ENCODE measurements around the gene TSKU.
"Not testable (repeated sequence)": the region's sequence is repeated elsewhere in the genome, so short reads cannot be mapped to it uniquely, and the experiment has no call there.

Gene TSKU

DNA sequence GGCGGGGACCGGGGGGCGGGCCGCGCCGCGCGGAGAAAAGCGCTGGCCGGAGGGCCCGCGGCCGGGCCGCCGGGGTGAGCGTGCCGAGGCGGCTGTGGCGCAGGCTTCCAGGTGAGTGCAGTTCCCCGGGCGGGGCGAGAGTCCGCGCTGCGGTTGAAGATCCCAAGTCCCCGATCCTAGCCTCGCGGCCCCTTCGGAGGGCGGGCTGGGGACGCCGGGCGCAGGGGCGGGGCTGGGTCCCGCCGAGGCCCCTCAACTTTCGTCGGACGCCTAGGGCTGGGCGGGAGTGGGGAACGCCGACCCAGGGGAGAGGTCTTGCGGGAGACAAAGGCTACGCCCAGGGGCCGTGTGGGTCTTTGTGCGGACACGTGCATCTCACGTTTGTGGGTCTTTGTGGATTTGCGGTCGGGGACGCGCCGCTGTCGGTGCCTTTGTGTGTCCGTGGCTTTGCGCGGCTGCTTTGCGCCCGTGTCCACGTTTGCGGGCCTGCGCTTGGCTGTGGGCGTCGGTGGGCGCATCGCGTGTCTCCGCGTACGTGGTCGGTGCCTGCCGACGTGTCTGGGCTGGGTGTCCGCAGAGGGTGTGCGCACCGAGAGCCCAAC lies at the start of gene TSKU:
Gene TSKU, plus strand, starts transcription at position 63 of the 602 bp plus-strand sequence. CDS start 12,261 bp downstream, outside the sequence.
- DNase-seq (ENCODE audit: low spot score): no peak

DNA sequence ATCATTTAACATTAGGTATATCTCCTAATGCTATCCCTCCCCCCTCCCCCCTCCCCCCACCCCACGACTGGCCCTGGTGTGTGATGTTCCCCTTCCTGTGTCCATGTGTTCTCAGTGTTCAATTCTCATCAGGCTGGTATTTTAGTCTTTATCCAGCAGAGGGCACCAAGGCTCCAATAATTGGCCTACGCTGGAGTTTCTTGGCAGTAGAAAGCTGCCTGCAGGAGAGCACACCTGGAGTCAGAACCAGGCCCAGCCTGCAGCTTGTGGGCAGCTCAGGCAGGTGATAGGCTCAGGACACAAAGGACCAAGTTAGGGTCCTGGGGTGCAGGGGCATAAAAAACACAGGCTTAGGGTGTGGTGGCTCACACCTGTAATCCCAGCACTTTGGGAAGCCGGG lies 49.2 kb upstream of the TSKU start:
- not testable (repeated sequence) for DNase-seq (ENCODE audit: low spot score)

- no peak for DNase-seq (ENCODE audit: low spot score)
Measured at GRCh38 chr11:76734456-76735420, 48.4 kb upstream of the TSKU start.

- DNase-seq (ENCODE audit: low spot score): no peak
Measured at GRCh38 chr11:76735841-76736240, 47.3 kb upstream of the TSKU start.

DNA sequence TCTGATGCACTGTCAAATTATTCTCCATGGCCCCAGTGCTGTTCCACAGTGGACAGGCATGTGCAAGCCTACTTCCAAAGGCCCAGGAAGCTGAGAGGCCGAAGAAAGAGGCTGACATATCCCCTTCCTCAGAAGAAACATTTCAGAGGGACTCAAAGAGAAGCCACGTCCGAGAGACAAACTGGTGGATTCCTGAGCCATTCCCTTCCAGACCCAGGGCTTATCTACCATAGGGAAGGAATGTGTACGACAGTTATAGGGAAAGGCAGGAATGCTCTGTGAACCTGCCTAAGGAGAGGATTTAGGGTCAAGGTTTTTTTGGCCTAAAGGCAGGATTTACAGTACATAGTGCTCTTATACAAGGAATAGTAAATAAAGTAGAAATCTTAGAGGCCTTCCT lies 46.9 kb upstream of the TSKU start:
- no peak for DNase-seq (ENCODE audit: low spot score)

DNA sequence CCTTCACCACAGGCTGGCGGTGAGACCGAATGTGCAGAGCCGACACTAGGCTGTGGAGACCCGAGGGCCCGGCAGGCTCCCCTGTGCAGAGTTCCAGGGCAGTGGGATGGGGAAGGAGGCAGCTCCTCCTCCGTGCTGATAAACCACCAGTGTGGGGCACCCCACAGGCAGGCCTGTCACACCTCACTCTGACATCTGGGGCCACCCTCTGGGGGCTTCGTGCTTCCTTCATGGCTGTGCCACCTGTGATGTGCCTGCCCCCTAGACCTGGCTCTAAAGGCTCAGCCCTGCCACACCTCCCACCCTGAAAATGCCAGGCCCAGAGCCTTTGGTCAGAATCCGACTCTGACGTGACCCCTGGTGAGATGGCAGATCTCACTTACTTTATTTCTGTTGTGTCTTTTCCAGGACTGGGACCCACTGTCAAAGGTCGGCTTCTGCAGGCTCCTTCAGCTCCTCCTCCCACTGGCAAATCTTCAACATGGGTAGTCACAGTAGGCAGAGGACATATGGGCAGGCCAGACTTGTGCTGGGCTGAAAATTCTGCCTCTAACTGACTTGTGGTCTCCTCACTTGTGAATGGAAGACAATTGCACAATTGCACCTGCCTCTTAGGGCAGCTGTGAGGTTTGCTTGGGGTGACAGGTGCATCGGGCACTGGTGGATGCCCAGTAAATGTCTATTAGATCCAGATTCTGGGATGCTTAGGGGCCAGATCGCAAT lies 46.2 kb upstream of the TSKU start:
- DNase-seq (ENCODE audit: low spot score): no peak

DNA sequence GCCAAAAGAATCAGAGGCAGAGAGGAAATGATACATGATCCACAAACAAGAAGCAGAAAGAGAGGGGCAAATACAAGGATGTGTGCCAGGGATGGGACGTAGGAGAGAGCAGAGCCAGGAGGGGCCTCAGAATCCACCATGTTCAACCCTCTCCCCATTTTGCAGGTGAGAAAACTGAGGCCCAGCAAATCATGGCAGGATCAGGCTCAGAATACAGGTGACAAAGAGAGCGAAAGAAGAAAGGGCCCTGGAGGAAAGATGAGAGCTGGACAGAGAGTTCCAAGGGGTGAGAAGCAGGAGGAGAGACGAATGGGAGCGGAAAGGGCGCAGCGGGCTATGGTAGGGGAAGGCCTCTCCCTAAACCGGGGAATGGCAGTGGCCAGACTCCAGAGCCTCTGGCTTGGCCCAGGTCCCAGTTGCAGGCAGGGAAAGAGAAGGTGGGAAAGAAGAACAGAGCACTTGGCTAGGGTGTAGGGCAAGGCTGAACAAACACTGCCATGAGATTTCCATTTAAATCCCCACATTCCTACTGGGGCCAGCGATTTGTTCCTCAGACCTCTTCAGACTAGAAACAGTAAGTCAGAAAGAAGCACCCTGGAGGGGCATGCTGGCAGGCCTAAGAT lies 44.4 kb upstream of the TSKU start:
- no peak for DNase-seq (ENCODE audit: low spot score)

DNA sequence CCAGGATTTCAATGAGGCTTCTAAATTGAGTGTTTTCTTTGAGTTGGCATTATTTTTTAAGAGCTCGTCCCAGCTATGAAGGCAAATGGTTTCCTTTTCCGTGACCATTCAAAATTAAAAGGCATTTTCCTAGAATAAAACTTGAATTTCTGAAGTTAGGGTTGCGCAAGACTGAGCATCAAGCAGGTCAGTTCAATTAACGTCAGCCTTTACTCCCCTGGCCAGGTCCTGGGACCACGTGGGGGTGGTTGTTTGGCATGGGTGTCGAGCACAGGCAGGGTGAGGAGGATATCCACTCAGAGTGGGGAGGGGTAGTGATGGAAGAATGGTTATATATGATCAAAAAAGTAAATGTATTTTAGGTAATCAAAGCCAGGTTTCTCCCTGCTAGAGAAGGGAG lies 43.4 kb upstream of the TSKU start:
- no peak for DNase-seq (ENCODE audit: low spot score)

GRCh38 chr11:76740772-76741171 lies 42.4 kb upstream of the TSKU start:
- DNase-seq (ENCODE audit: low spot score): no peak

DNA sequence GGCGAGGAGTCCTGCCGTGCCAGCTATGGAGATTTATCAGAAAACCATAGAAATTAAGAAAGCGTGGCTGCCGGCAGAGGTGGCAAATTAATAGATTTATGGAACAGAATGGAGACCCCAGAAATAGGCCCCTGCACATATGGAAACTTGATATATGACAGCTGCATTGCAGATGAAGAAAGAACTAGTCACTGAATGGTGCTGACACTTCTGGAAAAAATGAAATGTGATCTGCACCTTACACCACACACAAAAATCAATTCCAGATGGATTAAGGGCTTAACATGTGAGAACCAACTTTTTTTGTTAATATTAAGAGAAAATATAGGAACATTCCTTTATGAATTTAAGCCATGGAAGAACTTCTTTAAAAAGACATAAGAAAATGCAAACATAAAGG lies 40.3 kb upstream of the TSKU start:
- DNase-seq (ENCODE audit: low spot score): no peak

DNA sequence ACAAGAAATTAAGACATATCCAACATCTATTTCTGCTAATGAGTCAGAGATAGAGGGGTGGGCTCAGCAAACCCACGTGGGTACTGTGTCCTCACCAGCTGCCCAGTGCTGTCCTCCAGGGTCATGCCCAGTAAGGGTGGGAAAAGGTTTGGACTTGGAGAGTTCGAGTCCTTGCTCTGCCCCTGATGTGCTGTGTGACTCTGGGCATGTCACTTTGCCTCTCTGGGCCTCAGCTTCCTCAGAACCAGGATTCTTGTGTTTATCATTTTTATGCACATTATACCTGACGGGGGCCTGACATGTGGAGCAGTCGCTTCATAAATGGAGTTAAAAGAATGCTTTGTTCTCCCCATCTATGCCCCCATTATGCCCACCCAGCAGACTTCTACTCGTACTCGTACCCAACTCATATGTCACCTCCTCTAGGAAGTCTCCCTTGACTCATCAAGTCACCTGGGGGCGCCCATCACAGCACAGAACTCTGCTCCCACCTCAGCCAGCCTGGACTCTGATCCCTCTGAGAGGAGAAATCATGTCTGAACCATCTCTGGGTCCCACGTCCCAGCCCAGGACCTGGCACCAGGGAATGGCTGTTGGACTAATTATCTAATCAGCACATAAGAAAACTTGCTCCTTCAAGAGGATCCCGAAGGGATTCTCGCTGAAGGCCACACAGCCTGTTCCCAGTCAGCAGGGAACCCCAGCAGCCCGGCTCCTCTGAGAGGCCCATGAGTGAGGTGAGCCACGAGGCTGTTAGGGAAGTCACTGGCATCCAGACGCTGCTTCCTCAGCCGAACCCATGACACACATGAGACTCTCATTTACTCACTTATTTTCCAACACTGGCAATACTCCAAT lies 38.7 kb upstream of the TSKU start:
- DNase-seq (ENCODE audit: low spot score): no peak

DNA sequence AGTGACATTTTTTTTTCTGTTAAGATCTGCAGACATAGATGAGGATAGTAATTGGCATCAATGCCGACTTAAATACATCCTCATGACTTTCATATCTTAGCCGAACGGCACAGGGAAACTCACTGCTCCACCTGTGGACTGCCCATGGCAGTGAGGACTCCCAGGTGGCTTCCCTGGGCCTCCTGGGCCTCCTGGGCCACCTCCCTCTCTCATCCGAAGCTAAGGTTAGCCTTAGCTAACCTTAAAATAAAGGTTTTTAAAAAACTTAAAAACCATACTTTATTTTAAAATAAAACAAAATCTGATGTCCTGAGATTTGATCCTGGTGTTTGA lies 38.1 kb upstream of the TSKU start:
- DNase-seq (ENCODE audit: low spot score): no peak

DNA sequence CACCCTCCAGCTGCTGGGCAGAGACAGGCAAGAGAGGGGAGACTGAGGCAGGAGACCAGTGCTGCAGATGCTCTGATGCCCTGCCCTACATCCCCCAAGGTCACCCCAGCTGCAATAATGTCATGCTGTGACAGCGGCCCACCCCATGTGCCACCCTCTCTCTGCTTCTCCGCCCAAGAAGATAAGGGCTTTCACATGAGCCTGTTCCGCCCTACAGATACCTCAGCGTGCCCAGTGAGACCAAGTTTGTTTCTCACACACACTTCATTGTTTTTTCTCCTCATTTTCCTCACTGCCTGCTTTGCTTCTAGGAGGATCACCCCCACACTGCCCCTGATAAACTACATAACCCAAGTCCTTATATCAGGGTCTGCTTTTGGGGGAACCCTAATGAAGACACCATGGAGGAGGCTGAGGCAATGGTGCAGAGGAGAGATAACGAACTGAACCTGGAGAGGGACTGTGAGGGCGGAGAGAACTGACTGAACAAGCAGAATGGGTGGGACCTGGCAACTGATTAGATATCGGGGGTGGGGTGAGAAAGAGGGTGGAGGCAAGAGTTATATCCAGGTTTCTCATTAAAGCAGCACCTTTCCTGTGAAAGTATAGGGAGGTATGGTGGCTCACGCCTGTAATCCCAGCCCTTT lies 37.5 kb upstream of the TSKU start:
- DNase-seq (ENCODE audit: low spot score): no peak

DNA sequence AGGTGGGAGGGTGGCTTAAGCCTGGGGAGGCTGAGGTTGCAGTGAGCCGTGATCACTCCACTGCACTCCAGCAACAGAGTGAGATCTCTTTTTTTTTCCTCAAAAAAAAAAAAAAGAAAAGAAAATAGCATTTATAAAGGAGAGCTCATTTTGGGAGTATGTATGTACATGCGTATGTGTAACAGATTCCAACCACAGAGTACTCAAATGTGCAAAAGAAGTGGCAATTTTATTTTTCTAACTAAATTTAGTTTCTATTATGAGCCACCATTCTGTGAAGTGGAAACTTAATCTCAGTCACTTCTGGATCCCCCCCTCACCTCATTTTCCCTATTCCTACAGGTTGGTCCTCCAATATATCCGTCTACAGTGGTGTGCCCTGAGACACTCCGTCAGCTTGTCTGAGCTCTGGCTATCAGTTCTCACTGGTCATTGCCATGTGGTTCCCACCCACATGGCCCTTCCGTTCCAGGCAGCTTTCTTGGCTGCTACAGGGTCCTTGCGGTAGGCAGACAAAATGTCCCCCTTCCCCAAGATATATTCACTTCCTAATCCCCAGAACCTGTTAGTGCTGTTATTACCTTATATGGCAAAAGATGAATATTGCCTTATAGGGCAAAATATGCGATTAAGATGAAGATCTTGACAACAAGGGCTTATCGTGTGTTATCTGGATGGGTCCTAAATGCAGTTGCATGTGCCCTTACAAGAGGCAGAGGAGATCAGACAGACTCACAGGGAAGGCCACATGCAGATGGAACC lies 35.8 kb upstream of the TSKU start:
- DNase-seq (ENCODE audit: low spot score): no peak

DNA sequence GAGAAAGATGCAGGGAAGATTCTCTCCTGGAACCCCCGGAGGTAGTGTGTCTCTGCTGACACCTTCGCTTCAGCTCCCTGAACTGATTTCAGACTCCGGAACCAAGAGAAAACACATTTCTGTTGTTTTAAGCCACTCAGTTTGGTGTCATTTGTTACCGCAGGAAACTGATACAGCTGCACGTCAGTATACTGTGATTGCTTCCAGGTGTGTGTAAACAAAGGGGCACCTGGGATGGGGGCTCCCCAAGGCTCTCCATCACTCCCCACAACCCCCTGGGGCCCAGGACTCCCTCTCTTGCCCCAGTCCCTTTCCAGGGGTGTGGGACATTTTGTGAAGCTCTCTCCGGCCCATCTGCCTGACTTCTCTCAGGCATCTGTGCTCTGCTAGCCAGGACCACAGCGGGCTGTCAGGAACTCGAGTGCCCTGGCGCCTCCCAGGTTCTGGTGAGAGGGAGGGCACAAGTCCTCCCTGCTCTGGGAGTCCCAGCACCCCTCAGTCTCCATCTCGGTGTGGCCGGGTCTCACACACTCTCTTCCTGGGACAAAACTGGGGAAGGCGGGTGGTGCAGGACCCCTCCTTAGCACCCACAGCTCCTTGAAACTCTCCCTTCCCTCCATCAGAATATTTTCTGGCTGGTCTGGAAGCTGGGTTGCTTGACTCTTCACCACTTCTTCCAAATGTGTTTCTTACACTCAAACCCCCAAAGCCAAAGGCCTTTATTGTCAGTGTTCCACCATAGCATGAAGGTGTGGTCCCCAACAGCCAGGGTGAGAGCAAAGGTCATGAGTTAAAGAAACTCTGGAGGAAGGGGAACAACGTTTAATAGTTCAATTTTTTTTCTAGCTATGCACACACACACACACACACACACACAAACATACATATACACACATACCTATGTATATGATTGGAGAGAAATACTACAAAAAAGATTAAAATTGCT lies 35.0 kb upstream of the TSKU start:
- DNase-seq (ENCODE audit: low spot score): no peak

DNA sequence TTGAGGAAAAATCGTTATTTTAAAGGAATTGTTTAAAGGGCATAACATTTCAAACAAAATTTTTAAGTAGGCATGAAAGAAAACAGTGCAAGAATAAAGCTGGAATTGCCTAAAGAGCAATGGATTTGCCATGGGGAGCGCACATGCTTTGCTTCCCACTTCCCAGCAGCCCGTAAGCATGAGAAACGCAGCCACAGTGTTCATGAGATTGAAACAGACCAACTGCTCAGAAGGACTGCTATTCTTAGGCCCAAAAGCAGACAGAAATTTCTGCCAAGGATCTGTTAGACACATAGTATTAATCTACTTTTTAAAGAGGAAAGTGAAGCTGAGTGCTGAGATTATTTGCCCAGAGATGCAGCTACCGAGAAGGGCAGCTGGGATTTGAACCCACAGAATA lies 34.2 kb upstream of the TSKU start:
- no peak for DNase-seq (ENCODE audit: low spot score)

DNA sequence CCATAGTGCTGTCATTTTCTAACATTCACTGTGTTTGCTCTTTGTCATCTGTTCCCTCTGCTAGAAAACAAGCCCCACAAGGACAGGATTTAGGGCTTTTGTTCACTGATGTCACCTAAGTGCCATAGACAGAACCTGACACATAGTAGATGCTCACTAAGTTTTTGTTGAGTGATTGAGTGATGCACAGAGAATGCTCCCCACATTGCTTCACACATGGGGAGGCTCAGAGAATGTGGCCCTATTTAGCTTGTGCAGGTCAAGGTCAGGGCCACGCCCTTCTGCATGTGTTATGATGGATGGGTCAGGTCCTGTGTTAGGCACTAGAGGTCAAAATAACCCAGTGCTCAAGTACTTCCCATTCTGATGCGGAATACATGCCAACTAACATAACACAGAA lies 33.1 kb upstream of the TSKU start:
- no peak for DNase-seq (ENCODE audit: low spot score)

GRCh38 chr11:76750746-76751145 lies 32.4 kb upstream of the TSKU start:
- no peak for DNase-seq (ENCODE audit: low spot score)
